NT2/D1 (cell line): ENCODE results near the gene SLC44A2.

Experiments
- SUZ12 ChIP-seq: IDR thresholded peaks from 2 replicates; pipeline ENCODE4 v1.6.1; 2011; ENCODE audit not compliant: insufficient read length, insufficient read depth; ENCODE audit errors: extremely low read depth
- YY1 ChIP-seq: IDR thresholded peaks from 2 replicates; pipeline ENCODE4 v1.6.1; 2011; ENCODE audit not compliant: insufficient read length, insufficient read depth
- ZNF274 ChIP-seq: IDR thresholded peaks from 2 replicates; pipeline ENCODE4 v1.6.1; 2011; ENCODE audit warnings: mild to moderate bottlenecking, low read depth, low read length

- no peak for TF ChIP-seq SUZ12
- no peak for TF ChIP-seq YY1
- TF ChIP-seq ZNF274, result no peak
Observed at GRCh38 chr19:10615429-10616023, 9.8 kb upstream of the SLC44A2 start.
